CD14-positive monocyte (primary cell): Measurements from ENCODE around the gene MS4A18. TPM values are rescaled to one million over a fixed set of nuclear protein-coding genes. Genes with fewer than 3 reads are reported as not detected.

Source experiments
- DNase-seq, 3 donors: peaks; one replicate each; pipeline ENCODE4 v3.0.0-alpha.2; 2011 to 2022
- H2AFZ ChIP-seq: 2 replicates; pipeline ENCODE4 v1.6.0; 2012; ENCODE audit warnings: mild to moderate bottlenecking, low read depth, low read length, inconsistent platforms; ENCODE audit not compliant: insufficient read depth, poor library complexity, severe bottlenecking
- H3K27ac ChIP-seq, 2 donors: 1 replicate in 1 of 2; 2 replicates in 1 of 2; pipeline ENCODE4 v1.5.1; 2012 to 2013; ENCODE audit warnings: low read length in 2 of 2, control low read depth in 1 of 2, inconsistent platforms in 1 of 2, low read depth in 1 of 2, mild to moderate bottlenecking in 1 of 2
- H3K27me3 ChIP-seq, 2 donors: one replicate each; pipeline versions ENCODE4 v1.6.0 to v1.6.1; 2011 to 2013; ENCODE audit warnings: low read length in 2 of 2; ENCODE audit not compliant: control insufficient read depth in 2 of 2, insufficient read depth in 2 of 2
- H3K36me3 ChIP-seq, 2 donors: replicated peaks in 1 of 2; 1 replicate in 1 of 2; 2 replicates in 1 of 2; pipeline versions ENCODE4 v1.5.1 to v1.6.1; 2012 to 2013; ENCODE audit warnings: low read length in 2 of 2, control low read depth in 1 of 2, inconsistent platforms in 1 of 2, mild to moderate bottlenecking in 1 of 2; ENCODE audit not compliant: insufficient read depth in 2 of 2, control insufficient read depth in 1 of 2
- H3K4me1 ChIP-seq, 2 donors: 1 replicate in 1 of 2; 2 replicates in 1 of 2; pipeline versions ENCODE4 v1.5.1 to v1.6.1; 2012 to 2013; ENCODE audit warnings: low read length in 2 of 2, control low read depth in 1 of 2, inconsistent platforms in 1 of 2, mild to moderate bottlenecking in 1 of 2, moderate library complexity in 1 of 2; ENCODE audit not compliant: insufficient read depth in 2 of 2, control insufficient read depth in 1 of 2
- H3K4me2 ChIP-seq: replicated peaks from 2 replicates; pipeline ENCODE3; 2012; ENCODE audit warnings: low read length, moderate library complexity, mild to moderate bottlenecking; ENCODE audit not compliant: poor library complexity, severe bottlenecking; ENCODE audit errors: extremely low read depth
- H3K4me3 ChIP-seq, 3 experiments: fragments of 200-600 bp in 1 of 3; sonication (generic) in 1 of 3; replicated peaks in 1 of 3; 1 replicate in 2 of 3; 2 replicates in 1 of 3; pipeline ENCODE4 v1.5.1; 2011 to 2013; ENCODE audit warnings: low read length in 3 of 3, mild to moderate bottlenecking in 3 of 3, control low read depth in 2 of 3, low read depth in 2 of 3, inconsistent platforms in 1 of 3, moderate library complexity in 1 of 3
- H3K79me2 ChIP-seq: 2 replicates; pipeline ENCODE4 v1.6.0; 2012; ENCODE audit warnings: mild to moderate bottlenecking, control low read depth, inconsistent platforms, low read length, moderate library complexity; ENCODE audit not compliant: insufficient read depth
- H3K9ac ChIP-seq: 2 replicates; pipeline ENCODE4 v1.6.0; 2017; ENCODE audit warnings: low read length, mild to moderate bottlenecking; ENCODE audit not compliant: insufficient read depth, poor library complexity, severe bottlenecking
- H3K9me3 ChIP-seq, 2 donors: replicated peaks in 1 of 2; 1 replicate in 1 of 2; 2 replicates in 1 of 2; pipeline versions ENCODE4 v1.5.1 to v1.6.1; 2012 to 2013; ENCODE audit warnings: low read length in 2 of 2, control low read depth in 1 of 2; ENCODE audit not compliant: control insufficient read depth in 1 of 2, insufficient read depth in 1 of 2
- H4K20me1 ChIP-seq: 2 replicates; pipeline ENCODE4 v1.6.0; 2012; ENCODE audit warnings: mild to moderate bottlenecking, low read length, control low read depth, moderate library complexity; ENCODE audit not compliant: insufficient read depth
- H3K27ac Mint-ChIP-seq, 7 donors: one replicate each; pipeline ENCODE4 v1.8.0; 2020; ENCODE audit warnings: mild to moderate bottlenecking in 7 of 7, mixed read lengths in 7 of 7, moderate library complexity in 6 of 7, inconsistent platforms in 2 of 7
- H3K27me3 Mint-ChIP-seq, 3 donors: one replicate each; pipeline ENCODE4 v1.8.0; 2021 to 2022; ENCODE audit warnings: low read depth in 3 of 3, mild to moderate bottlenecking in 3 of 3, mixed read lengths in 3 of 3, moderate library complexity in 3 of 3, inconsistent platforms in 1 of 3
- H3K36me3 Mint-ChIP-seq, 2 donors: one replicate each; pipeline ENCODE4 v1.8.0; 2020; ENCODE audit warnings: mixed read lengths in 2 of 2, inconsistent platforms in 1 of 2, mild to moderate bottlenecking in 1 of 2
- H3K4me1 Mint-ChIP-seq: one replicate; pipeline ENCODE4 v1.8.0; 2020; ENCODE audit warnings: mild to moderate bottlenecking, mixed read lengths
- H3K4me3 Mint-ChIP-seq, 2 donors: one replicate each; pipeline ENCODE4 v1.8.0; 2020; ENCODE audit warnings: mild to moderate bottlenecking in 2 of 2, mixed read lengths in 2 of 2, moderate library complexity in 1 of 2
- H3K9me3 Mint-ChIP-seq, 7 donors: one replicate each; pipeline ENCODE4 v1.8.0; 2020 to 2022; ENCODE audit warnings: mixed read lengths in 7 of 7, mild to moderate bottlenecking in 6 of 7, moderate library complexity in 6 of 7, inconsistent platforms in 2 of 7
- WGBS: methylation state at CpG from one replicate; pipeline ENCODE4 v1.1.5; 2013; ENCODE audit warnings: missing lambda C conversion rate; ENCODE audit not compliant: insufficient coverage; 5-methylcytosine and 5-hydroxymethylcytosine counted together
- intact Hi-C, 2 donors: fragments of 100-400 bp; cut with micrococcal nuclease; formaldehyde crosslinking; loops; one replicate each; pipeline versions ENCODE4 v1.15.0 to v1.15.1; 2023
- polyA plus RNA-seq, 3 donors: library from polyadenylated mRNA; depleted of rRNA in 1 of 3; unstranded in 2 of 3; stranded (reverse) in 1 of 3; fragments of 300-500 nt in 2 of 3; fragments of >200 nt in 1 of 3; fragmentation: Illumina TruSeq in 2 of 3; gene quantifications; 1 replicate in 2 of 3; 2 replicates in 1 of 3; pipeline ENCODE4 v1.2.3, GENCODE V29; 2012 to 2021
- TF ChIP-seq, protein P1 (sequence below): fragments of 200-600 bp; IDR thresholded peaks from one replicate; pipeline ENCODE4 v1.8.0; 2022; ENCODE audit warnings: antibody characterized with exemption, mild to moderate bottlenecking

Gene MS4A18
- polyA plus RNA-seq, 3 donors, result not detected

DNA sequence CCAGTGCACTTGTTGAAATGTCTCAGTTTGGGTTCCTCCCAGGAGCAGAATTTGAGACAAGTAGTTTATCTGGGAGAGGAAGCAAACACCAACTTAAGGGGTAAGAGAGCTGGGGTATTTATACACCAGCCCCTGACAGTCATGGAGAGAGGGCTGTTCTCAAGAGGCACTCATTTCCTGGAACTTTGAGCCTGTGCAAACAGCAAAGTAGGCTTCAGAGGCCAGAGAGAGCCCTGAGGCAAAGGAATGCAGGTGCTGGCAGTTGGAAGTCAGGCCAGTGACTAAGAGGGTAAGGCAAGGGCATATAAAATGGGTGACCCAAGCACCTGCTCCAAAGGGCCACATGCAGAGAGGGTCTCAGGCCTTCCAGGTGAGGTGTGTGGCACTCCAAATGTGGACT lies 16.1 kb downstream of the MS4A18 start:
- H3K9me3 Mint-ChIP-seq, result peaks cover 0 to 9% (median 4%) of the 10 kb centered on the region in 7 donors
- no peak overlapping the region for H3K4me2 ChIP-seq
- H3K4me3 ChIP-seq, result no peak overlapping the region
- no peak overlapping the region for H3K4me3 Mint-ChIP-seq
- H3K36me3 Mint-ChIP-seq, result no peaks in the 10 kb centered on the region
- no peak for DNase-seq
- intact Hi-C loops, result no loop called here
- H3K4me1 ChIP-seq, result no peaks in the 10 kb centered on the region
- H3K9ac ChIP-seq, result no peak overlapping the region
- no peaks in the 10 kb centered on the region for H3K36me3 ChIP-seq
- H3K27me3 ChIP-seq, result peaks cover 0 to 2% of the 10 kb centered on the region in 2 donors
- H3K27ac ChIP-seq, result no peak overlapping the region
- H3K79me2 ChIP-seq, result no peaks in the 10 kb centered on the region
- H4K20me1 ChIP-seq, result no peaks in the 10 kb centered on the region
- H3K4me1 Mint-ChIP-seq, result no peaks in the 10 kb centered on the region
- H3K27ac Mint-ChIP-seq, result no peak overlapping the region
- peaks cover 1 to 3% (median 1%) of the 10 kb centered on the region in 3 donors for H3K27me3 Mint-ChIP-seq
- H2AFZ ChIP-seq, result no peak overlapping the region
- TF ChIP-seq, protein P1, sequence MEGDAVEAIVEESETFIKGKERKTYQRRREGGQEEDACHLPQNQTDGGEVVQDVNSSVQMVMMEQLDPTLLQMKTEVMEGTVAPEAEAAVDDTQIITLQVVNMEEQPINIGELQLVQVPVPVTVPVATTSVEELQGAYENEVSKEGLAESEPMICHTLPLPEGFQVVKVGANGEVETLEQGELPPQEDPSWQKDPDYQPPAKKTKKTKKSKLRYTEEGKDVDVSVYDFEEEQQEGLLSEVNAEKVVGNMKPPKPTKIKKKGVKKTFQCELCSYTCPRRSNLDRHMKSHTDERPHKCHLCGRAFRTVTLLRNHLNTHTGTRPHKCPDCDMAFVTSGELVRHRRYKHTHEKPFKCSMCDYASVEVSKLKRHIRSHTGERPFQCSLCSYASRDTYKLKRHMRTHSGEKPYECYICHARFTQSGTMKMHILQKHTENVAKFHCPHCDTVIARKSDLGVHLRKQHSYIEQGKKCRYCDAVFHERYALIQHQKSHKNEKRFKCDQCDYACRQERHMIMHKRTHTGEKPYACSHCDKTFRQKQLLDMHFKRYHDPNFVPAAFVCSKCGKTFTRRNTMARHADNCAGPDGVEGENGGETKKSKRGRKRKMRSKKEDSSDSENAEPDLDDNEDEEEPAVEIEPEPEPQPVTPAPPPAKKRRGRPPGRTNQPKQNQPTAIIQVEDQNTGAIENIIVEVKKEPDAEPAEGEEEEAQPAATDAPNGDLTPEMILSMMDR, result no peak
- H3K9me3 ChIP-seq, result no peaks in the 10 kb centered on the region

DNA sequence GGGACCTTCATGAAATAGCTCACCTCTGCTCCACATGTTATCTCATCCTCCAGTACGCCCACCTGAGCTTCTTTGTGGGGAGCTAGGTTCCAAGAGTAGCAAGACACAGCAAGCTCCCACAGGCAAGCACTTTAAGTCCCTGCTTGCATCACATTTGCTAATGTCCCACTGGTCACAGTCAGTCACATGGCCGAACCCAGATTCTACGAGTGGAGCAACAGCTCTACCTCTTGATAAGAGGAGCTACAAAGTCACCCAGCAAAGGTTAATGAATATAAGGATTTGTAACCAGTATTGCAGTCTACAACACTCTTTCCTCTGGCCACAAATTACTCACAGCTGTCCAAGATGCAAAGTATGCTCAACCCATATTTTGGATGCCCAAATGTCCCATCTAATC lies 16.9 kb downstream of the MS4A18 start:
- H3K4me1 ChIP-seq, result no peaks in the 10 kb centered on the region
- no peak for DNase-seq
- no peaks in the 10 kb centered on the region for H3K79me2 ChIP-seq
- no peaks in the 10 kb centered on the region for H3K36me3 Mint-ChIP-seq
- H3K27me3 ChIP-seq, result peaks cover 0 to 1% of the 10 kb centered on the region in 2 donors
- TF ChIP-seq, protein P1, result no peak
- H3K4me3 ChIP-seq, result no peak overlapping the region
- H3K27ac ChIP-seq, result no peak overlapping the region
- H3K4me1 Mint-ChIP-seq, result peaks cover 3% of the 10 kb centered on the region
- H3K9me3 Mint-ChIP-seq, result peaks cover 0 to 9% (median 4%) of the 10 kb centered on the region in 7 donors
- no peak overlapping the region for H3K4me2 ChIP-seq
- H3K9me3 ChIP-seq, result no peaks in the 10 kb centered on the region
- H3K27me3 Mint-ChIP-seq, result peaks cover 1 to 3% (median 3%) of the 10 kb centered on the region in 3 donors
- no peak overlapping the region for H3K27ac Mint-ChIP-seq
- H3K36me3 ChIP-seq, result no peaks in the 10 kb centered on the region
- intact Hi-C loops, result no loop called here
- no peak overlapping the region for H3K4me3 Mint-ChIP-seq
- no CpG with 5 or more reads among the region's 3 CpGs for WGBS
- no peak overlapping the region for H3K9ac ChIP-seq
- H4K20me1 ChIP-seq, result no peaks in the 10 kb centered on the region
- no peak overlapping the region for H2AFZ ChIP-seq
